Neural cell (in vitro differentiated cells): ENCODE results near the gene ANGPT4. TPM values are rescaled to one million over a fixed set of nuclear protein-coding genes. Genes with fewer than 3 reads are reported as not detected.

Source experiments
- H2AFZ ChIP-seq: fragments of 200-600, 300-800 bp; sonication (generic), shearing (Covaris generic); 2 replicates; pipeline ENCODE4 v1.6.0; 2014; ENCODE audit warnings: low read depth, mild to moderate bottlenecking, antibody characterized with exemption, low read length, moderate library complexity
- H3F3A ChIP-seq: fragments of 200-600 bp; shearing (Covaris generic); 2 replicates; pipeline ENCODE4 v1.6.1; 2016; ENCODE audit warnings: mild to moderate bottlenecking, moderate library complexity, mixed read lengths, antibody characterized with exemption, low read length; ENCODE audit not compliant: insufficient read depth, poor library complexity, severe bottlenecking
- H3K27ac ChIP-seq: fragments of 200-600, 300-800 bp; sonication (generic), shearing (Covaris generic); 2 replicates; pipeline ENCODE4 v1.5.1; 2014; ENCODE audit warnings: mild to moderate bottlenecking, low read length, moderate library complexity
- H3K27me3 ChIP-seq: fragments of 300-800, 200-600 bp; sonication (generic), shearing (Covaris generic); 2 replicates; pipeline ENCODE4 v1.6.0; 2014; ENCODE audit warnings: mild to moderate bottlenecking, low read depth, low read length, moderate library complexity; ENCODE audit not compliant: insufficient read depth
- H3K36me3 ChIP-seq: fragments of 300-800, 200-600 bp; sonication (generic), shearing (Covaris generic); 2 replicates; pipeline ENCODE4 v1.5.1; 2014; ENCODE audit warnings: mild to moderate bottlenecking, antibody characterized with exemption, low read length, moderate library complexity; ENCODE audit not compliant: insufficient read depth
- H3K4me2 ChIP-seq: fragments of 300-800, 200-600 bp; sonication (generic), shearing (Covaris generic); 2 replicates; pipeline ENCODE4 v1.6.0; 2014; ENCODE audit warnings: mild to moderate bottlenecking, low read length
- H3K4me3 ChIP-seq: fragments of 300-800, 200-600 bp; sonication (generic), shearing (Covaris generic); 2 replicates; pipeline ENCODE4 v1.5.1; 2014; ENCODE audit warnings: mild to moderate bottlenecking, low read length, moderate library complexity
- H3K79me2 ChIP-seq: fragments of 200-600 bp; shearing (Covaris generic); replicated peaks from 2 replicates; pipeline ENCODE4 v1.6.0; 2014; ENCODE audit warnings: mild to moderate bottlenecking, low read length, moderate library complexity; ENCODE audit not compliant: insufficient read depth
- H3K9ac ChIP-seq: fragments of 300-800, 200-600 bp; sonication (generic), shearing (Covaris generic); 2 replicates; pipeline ENCODE4 v1.6.1; 2016; ENCODE audit warnings: mild to moderate bottlenecking, low read length, mixed read lengths
- H3K9me2 ChIP-seq: fragments of 200-600 bp; shearing (Covaris generic); 2 replicates; pipeline ENCODE4 v1.6.1; 2016; ENCODE audit warnings: mild to moderate bottlenecking, low read length, mixed read lengths; ENCODE audit not compliant: insufficient read depth
- H3K9me3 ChIP-seq: fragments of 200-600, 300-800 bp; sonication (generic), shearing (Covaris generic); 2 replicates; pipeline ENCODE4 v1.6.1; 2016; ENCODE audit warnings: mild to moderate bottlenecking, mixed run types, low read length, moderate library complexity, mixed read lengths
- H4K20me1 ChIP-seq: fragments of 200-600 bp; shearing (Covaris generic); 2 replicates; pipeline ENCODE4 v1.6.1; 2016; ENCODE audit warnings: mild to moderate bottlenecking, mixed run types; ENCODE audit not compliant: insufficient read depth
- EP300 ChIP-seq: fragments of 450-650 bp; conservative IDR thresholded peaks from 2 replicates; pipeline ENCODE4 v1.6.1; 2014; ENCODE audit warnings: antibody characterized with exemption, mild to moderate bottlenecking, moderate library complexity; ENCODE audit not compliant: poor library complexity, severe bottlenecking
- EZH2 ChIP-seq: fragments of 200-600, 300-800 bp; shearing (Covaris generic), sonication (generic); IDR thresholded peaks from 2 replicates; pipeline ENCODE4 v1.6.1; 2014; ENCODE audit warnings: antibody characterized with exemption, low read length, borderline replicate concordance, mild to moderate bottlenecking; ENCODE audit not compliant: insufficient read depth, poor library complexity, severe bottlenecking
- MXI1 ChIP-seq: fragments of 450-650 bp; conservative IDR thresholded peaks from 2 replicates; pipeline ENCODE4 v1.6.1; 2014; ENCODE audit warnings: antibody characterized with exemption, mild to moderate bottlenecking; ENCODE audit not compliant: poor library complexity, severe bottlenecking
- POLR2AphosphoS5 ChIP-seq: IDR thresholded peaks from 2 replicates; pipeline ENCODE4 v1.6.1; 2012
- RAD21 ChIP-seq: fragments of 450-650 bp; conservative IDR thresholded peaks from 2 replicates; pipeline ENCODE4 v1.6.1; 2014; ENCODE audit warnings: antibody characterized with exemption, mild to moderate bottlenecking, moderate library complexity
- REST ChIP-seq: IDR thresholded peaks from 2 replicates; pipeline ENCODE4 v1.6.1; 2012; ENCODE audit warnings: borderline replicate concordance
- SMC3 ChIP-seq: fragments of 450-650 bp; conservative IDR thresholded peaks from 2 replicates; pipeline ENCODE4 v1.6.1; 2014; ENCODE audit warnings: antibody characterized with exemption, mild to moderate bottlenecking, moderate library complexity; ENCODE audit not compliant: poor library complexity
- TAF1 ChIP-seq: IDR thresholded peaks from 2 replicates; pipeline ENCODE4 v1.6.1; 2012; ENCODE audit warnings: low read depth
- polyA plus RNA-seq: library from polyadenylated mRNA; depleted of rRNA; stranded (reverse); fragments of >200 nt; gene quantifications from 2 replicates; pipeline ENCODE4 v1.2.3, GENCODE V29; 2014
- TF ChIP-seq, protein P1 (sequence below): fragments of 450-650 bp; IDR thresholded peaks from 2 replicates; pipeline ENCODE4 v1.5.1; 2014; ENCODE audit warnings: antibody characterized with exemption, mild to moderate bottlenecking, moderate library complexity; ENCODE audit not compliant: poor library complexity, severe bottlenecking

ANGPT4 gene
- polyA plus RNA-seq, 1 donor from 2014 or later, result not detected

DNA sequence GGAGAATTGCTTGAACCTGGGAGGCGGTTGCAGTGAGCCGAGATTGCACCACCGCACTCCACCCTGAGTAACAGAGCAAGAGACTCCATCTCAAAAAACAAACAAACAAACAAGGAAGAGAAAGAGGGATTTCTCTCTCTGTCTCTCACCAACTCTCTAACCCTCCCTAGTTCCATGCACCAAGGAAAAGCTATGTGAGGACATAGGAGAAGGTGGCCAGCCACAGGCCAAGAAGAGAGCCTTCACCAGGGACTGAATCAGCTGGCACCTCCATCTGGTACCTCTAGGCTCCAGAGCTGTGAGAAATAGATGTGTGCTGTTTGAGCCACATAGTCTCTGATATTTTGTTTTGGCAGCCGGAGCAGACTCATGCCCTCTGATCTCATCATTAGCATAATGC, 91.6 kb downstream of the ANGPT4 start:
- Histone ChIP-seq H3F3A (no peaks in the 10 kb centered on the region), H3K79me2 (no peaks in the 10 kb centered on the region), H3K4me3 (no peak overlapping the region), H2AFZ (no peak overlapping the region), H3K27ac (no peak overlapping the region), H3K4me2 (no peak overlapping the region), H3K9ac (no peak overlapping the region), H3K9me2 (no peaks in the 10 kb centered on the region), H3K27me3 (no peaks in the 10 kb centered on the region), H4K20me1 (no peaks in the 10 kb centered on the region), H3K9me3 (no peaks in the 10 kb centered on the region), H3K36me3 (no peaks in the 10 kb centered on the region)
- TF ChIP-seq RAD21, result no peak
- no peak for TF ChIP-seq MXI1
- TF ChIP-seq REST, result no peak
- TF ChIP-seq POLR2AphosphoS5, result no peak
- no peak for TF ChIP-seq TAF1

- no peak overlapping the region for H3K4me3 ChIP-seq
- H2AFZ ChIP-seq, result no peak overlapping the region
- no peaks in the 10 kb centered on the region for H4K20me1 ChIP-seq
- H3K36me3 ChIP-seq, result no peaks in the 10 kb centered on the region
- no peak overlapping the region for H3K4me2 ChIP-seq
- no peak overlapping the region for H3K9ac ChIP-seq
- H3K27me3 ChIP-seq, result no peaks in the 10 kb centered on the region
- H3K79me2 ChIP-seq, result no peaks in the 10 kb centered on the region
- no peaks in the 10 kb centered on the region for H3K9me3 ChIP-seq
- no peaks in the 10 kb centered on the region for H3K9me2 ChIP-seq
- H3F3A ChIP-seq, result no peaks in the 10 kb centered on the region
- TF ChIP-seq SMC3, result no peak
- no peak for TF ChIP-seq RAD21
- TF ChIP-seq REST, result no peak
- TF ChIP-seq MXI1, result no peak
- no peak for TF ChIP-seq EZH2
- TF ChIP-seq EP300, result no peak
- no peak for TF ChIP-seq POLR2AphosphoS5
- TF ChIP-seq, protein P1, sequence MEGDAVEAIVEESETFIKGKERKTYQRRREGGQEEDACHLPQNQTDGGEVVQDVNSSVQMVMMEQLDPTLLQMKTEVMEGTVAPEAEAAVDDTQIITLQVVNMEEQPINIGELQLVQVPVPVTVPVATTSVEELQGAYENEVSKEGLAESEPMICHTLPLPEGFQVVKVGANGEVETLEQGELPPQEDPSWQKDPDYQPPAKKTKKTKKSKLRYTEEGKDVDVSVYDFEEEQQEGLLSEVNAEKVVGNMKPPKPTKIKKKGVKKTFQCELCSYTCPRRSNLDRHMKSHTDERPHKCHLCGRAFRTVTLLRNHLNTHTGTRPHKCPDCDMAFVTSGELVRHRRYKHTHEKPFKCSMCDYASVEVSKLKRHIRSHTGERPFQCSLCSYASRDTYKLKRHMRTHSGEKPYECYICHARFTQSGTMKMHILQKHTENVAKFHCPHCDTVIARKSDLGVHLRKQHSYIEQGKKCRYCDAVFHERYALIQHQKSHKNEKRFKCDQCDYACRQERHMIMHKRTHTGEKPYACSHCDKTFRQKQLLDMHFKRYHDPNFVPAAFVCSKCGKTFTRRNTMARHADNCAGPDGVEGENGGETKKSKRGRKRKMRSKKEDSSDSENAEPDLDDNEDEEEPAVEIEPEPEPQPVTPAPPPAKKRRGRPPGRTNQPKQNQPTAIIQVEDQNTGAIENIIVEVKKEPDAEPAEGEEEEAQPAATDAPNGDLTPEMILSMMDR, result no peak
- no peak for TF ChIP-seq TAF1
- H3K27ac ChIP-seq, result no peak overlapping the region
Observed at GRCh38 chr20:823574-823902, 92.6 kb downstream of the ANGPT4 start.
